Tibial nerve (tissue), 4 donors: Measurements from ENCODE around the gene NOX3. TPM values are rescaled to one million over a fixed set of nuclear protein-coding genes. Genes with fewer than 3 reads are reported as not detected.

Experiments
- DNase-seq, 2 donors: peaks; one replicate each; pipeline ENCODE4 v3.0.0-alpha.2; 2019; ENCODE audit warnings: low spot score in 2 of 2
- H3K27ac ChIP-seq, 4 donors: fragments of 200-600 bp; sonication (generic) in 3 of 4; one replicate each; pipeline ENCODE4 v1.5.1; 2017 to 2019; ENCODE audit warnings: mild to moderate bottlenecking in 1 of 4
- H3K27me3 ChIP-seq, 2 donors: fragments of 200-600 bp; sonication (generic) in 1 of 2; one replicate each; pipeline versions ENCODE4 v1.5.1 to v1.6.0; 2017 to 2019
- H3K36me3 ChIP-seq, 3 donors: fragments of 200-600 bp; sonication (generic); one replicate each; pipeline ENCODE4 v1.5.1; 2018 to 2019
- H3K4me1 ChIP-seq, 4 donors: fragments of 200-600 bp; sonication (generic) in 3 of 4; one replicate each; pipeline ENCODE4 v1.5.1; 2017 to 2019
- H3K4me3 ChIP-seq, 4 donors: fragments of 200-600 bp; sonication (generic) in 3 of 4; one replicate each; pipeline ENCODE4 v1.5.1; 2017 to 2019; ENCODE audit warnings: mild to moderate bottlenecking in 1 of 4, moderate library complexity in 1 of 4
- H3K9me3 ChIP-seq, 4 donors: fragments of 200-600 bp; sonication (generic) in 3 of 4; one replicate each; pipeline ENCODE4 v1.5.1; 2017 to 2019
- CTCF ChIP-seq, 5 experiments: fragments of 200-600 bp in 3 of 5; fragments of 450-650 bp in 2 of 5; sonication (generic) in 3 of 5; IDR thresholded peaks; one replicate each; pipeline ENCODE4 v1.5.1; 2016 to 2019; ENCODE audit warnings: antibody characterized with exemption in 5 of 5, mild to moderate bottlenecking in 3 of 5, moderate library complexity in 2 of 5
- EP300 ChIP-seq, 2 donors: sonication (generic); formaldehyde crosslinking; IDR thresholded peaks; one replicate each; pipeline ENCODE4 v1.6.1; 2017; ENCODE audit warnings: antibody characterized with exemption in 2 of 2, mild to moderate bottlenecking in 1 of 2
- POLR2A ChIP-seq, 2 donors: fragments of 450-650 bp; IDR thresholded peaks; one replicate each; pipeline ENCODE4 v1.6.1; 2017; ENCODE audit warnings: antibody characterized with exemption in 2 of 2, mild to moderate bottlenecking in 2 of 2, moderate library complexity in 2 of 2
- WGBS, 2 donors: methylation state at CpG; one replicate each; pipeline ENCODE4 v1.1.5; 2018; 5-methylcytosine and 5-hydroxymethylcytosine counted together
- total RNA-seq, 4 donors: library from RNA; depleted of rRNA; stranded (reverse); fragments of >200 nt; gene quantifications; one replicate each; pipeline ENCODE4 v1.1.0, GENCODE V29; 2016

NOX3 gene
- total RNA-seq, 4 donors from 2014 or later: not detected

GRCh38 chr6:155432293-155432692 is 23.3 kb downstream of the NOX3 start:
- H3K4me3 ChIP-seq: no peak overlapping the region
- no peaks in the 10 kb centered on the region for H3K36me3 ChIP-seq
- H3K27ac ChIP-seq: no peak overlapping the region
- no peaks in the 10 kb centered on the region for H3K27me3 ChIP-seq
- TF ChIP-seq EP300 (IDR thresholded peaks at IDR 0.05) (no peak), CTCF (IDR thresholded peaks at IDR 0.05) (no peak), POLR2A (IDR thresholded peaks at IDR 0.05) (no peak)
- no peak for DNase-seq
- 81 to 89% methylated on average over 5 of the region's 5 CpGs for whole genome bisulfite sequencing, 2 donors
- H3K9me3 ChIP-seq: no peaks in the 10 kb centered on the region
- H3K4me1 ChIP-seq: peaks cover 0 to 5% (median 0%) of the 10 kb centered on the region in 4 donors

GRCh38 chr6:155429321-155429893 is 26.2 kb downstream of the NOX3 start:
- no peak overlapping the region for H3K27ac ChIP-seq
- DNase-seq: no peak
- no peaks in the 10 kb centered on the region for H3K36me3 ChIP-seq
- no peaks in the 10 kb centered on the region for H3K9me3 ChIP-seq
- no peaks in the 10 kb centered on the region for H3K27me3 ChIP-seq
- WGBS, 2 donors: 89 to 92% methylated on average over 2 of the region's 2 CpGs
- no peak overlapping the region for H3K4me3 ChIP-seq
- TF ChIP-seq CTCF (IDR thresholded peaks at IDR 0.05): no peak
- TF ChIP-seq EP300 (IDR thresholded peaks at IDR 0.05): no peak
- no peak for TF ChIP-seq POLR2A (IDR thresholded peaks at IDR 0.05)
- H3K4me1 ChIP-seq: no peaks in the 10 kb centered on the region

- no peak overlapping the region for H3K27ac ChIP-seq
- H3K9me3 ChIP-seq: no peaks in the 10 kb centered on the region
- H3K36me3 ChIP-seq: no peaks in the 10 kb centered on the region
- H3K27me3 ChIP-seq: no peaks in the 10 kb centered on the region
- no peak for DNase-seq
- TF ChIP-seq EP300 (IDR thresholded peaks at IDR 0.05): no peak
- no peak for TF ChIP-seq POLR2A (IDR thresholded peaks at IDR 0.05)
- TF ChIP-seq CTCF (IDR thresholded peaks at IDR 0.05): no peak
- H3K4me1 ChIP-seq: no peaks in the 10 kb centered on the region
- no peak overlapping the region for H3K4me3 ChIP-seq
- 94 to 95% methylated on average over 3 of the region's 3 CpGs for WGBS, 2 donors
These were observed 29.2 kb downstream of the NOX3 start for GRCh38 chr6:155426408-155426945.

- no peak overlapping the region for H3K27ac ChIP-seq
- no peak for DNase-seq
- no peaks in the 10 kb centered on the region for H3K36me3 ChIP-seq
- TF ChIP-seq POLR2A (IDR thresholded peaks at IDR 0.05): no peak
- TF ChIP-seq EP300 (IDR thresholded peaks at IDR 0.05): no peak
- no peak for TF ChIP-seq CTCF (IDR thresholded peaks at IDR 0.05)
- no peaks in the 10 kb centered on the region for H3K27me3 ChIP-seq
- H3K4me1 ChIP-seq: peaks cover 0 to 4% (median 0%) of the 10 kb centered on the region in 4 donors
- 86 to 90% methylated on average over 2 of the region's 2 CpGs for WGBS, 2 donors
- no peak overlapping the region for H3K4me3 ChIP-seq
- no peaks in the 10 kb centered on the region for H3K9me3 ChIP-seq
These were observed 31.5 kb downstream of the NOX3 start for GRCh38 chr6:155424181-155424580.

- Histone ChIP-seq H3K27me3 (no peaks in the 10 kb centered on the region), H3K9me3 (no peaks in the 10 kb centered on the region), H3K4me1 (peaks cover 0 to 19% (median 5%) of the 10 kb centered on the region in 4 donors), H3K27ac (no peak overlapping the region), H3K4me3 (no peak overlapping the region), H3K36me3 (no peaks in the 10 kb centered on the region)
- 90 to 95% methylated on average over 10 of the region's 10 CpGs for WGBS, 2 donors
- no peak for DNase-seq
- no peak for TF ChIP-seq POLR2A (IDR thresholded peaks at IDR 0.05)
These were observed 33.0 kb downstream of the NOX3 start for GRCh38 chr6:155422635-155423034.
